Bronchial epithelial cell (primary cell): ENCODE data around the gene KLK13. TPM values are rescaled to one million over a fixed set of nuclear protein-coding genes. Genes with fewer than 3 reads are reported as not detected.
A peak's percentile ranks its signal among the peaks of the same experiment; 100 is the strongest.

ENCODE experiments used
- DNase-seq: peaks from one replicate; pipeline ENCODE4 v3.0.0-alpha.2; 2010; ENCODE audit warnings: low read depth
- FAIRE-seq: peaks from 2 replicates; lab custom pipeline; 2011; peaks lifted over from hg19 to GRCh38; lab: Jason Lieb, UNC
- H3K27me3 ChIP-seq: 2 replicates; pipeline ENCODE4 v1.5.1; 2011; ENCODE audit warnings: low read length; ENCODE audit not compliant: control insufficient read depth, insufficient read depth
- H3K36me3 ChIP-seq: 2 replicates; pipeline ENCODE4 v1.5.1; 2011; ENCODE audit warnings: low read length; ENCODE audit not compliant: control insufficient read depth, insufficient read depth
- H3K4me3 ChIP-seq: 2 replicates; pipeline ENCODE4 v1.5.1; 2011; ENCODE audit warnings: mild to moderate bottlenecking, low read depth, low read length, control low read depth
- total RNA-seq: library from RNA; depleted of rRNA; stranded (reverse); fragments of >200 nt; gene quantifications from 2 replicates; pipeline ENCODE4 v1.2.1, GENCODE V29; 2014
- TF ChIP-seq, protein P1 (sequence below): IDR thresholded peaks from 2 replicates; pipeline ENCODE4 v1.5.1; 2011; ENCODE audit warnings: mild to moderate bottlenecking, moderate library complexity, low read length, control low read depth, inconsistent platforms; ENCODE audit not compliant: insufficient read depth, severe bottlenecking

KLK13 gene
- total RNA-seq, 1 donor from 2014 or later = 0.26 TPM

DNA sequence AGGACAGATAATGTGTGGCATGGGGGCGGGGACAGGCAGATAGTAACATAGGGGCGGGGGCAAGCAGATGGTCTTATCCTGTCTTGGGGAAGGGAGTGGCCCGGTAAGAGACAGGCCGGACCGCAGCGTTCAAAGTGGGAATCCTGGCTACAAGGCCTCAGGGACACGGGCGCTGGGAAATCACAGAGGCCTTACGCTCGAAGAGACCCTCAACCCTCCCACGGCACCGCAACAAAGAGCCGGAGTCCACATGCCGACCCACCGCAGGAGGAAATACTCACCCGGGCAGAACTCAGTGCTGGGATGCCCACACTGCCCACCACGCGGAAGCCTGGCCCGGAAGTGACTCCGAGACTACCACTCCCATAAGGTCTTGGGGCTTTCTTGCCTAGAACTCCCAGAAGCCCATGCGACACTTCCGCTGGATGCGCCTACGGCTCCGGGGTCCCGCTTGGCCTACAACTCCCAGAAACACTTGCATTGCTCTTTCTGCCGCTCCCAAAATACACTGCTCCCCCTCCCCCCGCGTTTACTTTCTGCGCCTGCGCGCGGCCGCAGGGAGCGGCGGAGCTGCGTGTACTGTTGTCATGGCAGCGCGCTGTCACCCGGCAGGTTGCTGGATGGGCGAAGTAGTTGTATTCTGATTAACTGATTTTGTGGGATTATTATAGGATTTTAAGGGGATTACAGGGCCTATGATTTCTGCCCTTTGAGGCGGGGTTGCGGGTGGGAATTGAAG, 43.3 kb upstream of the KLK13 start, which contains the start of gene CTU1:
Gene CTU1, minus strand, starts transcription at position 344 of the 739 bp plus-strand sequence. CDS start 3,840 bp downstream, outside the sequence.
- peak within 1 kb of the TSS; percentile 64 for H3K4me3 ChIP-seq
- TF ChIP-seq, protein P1, sequence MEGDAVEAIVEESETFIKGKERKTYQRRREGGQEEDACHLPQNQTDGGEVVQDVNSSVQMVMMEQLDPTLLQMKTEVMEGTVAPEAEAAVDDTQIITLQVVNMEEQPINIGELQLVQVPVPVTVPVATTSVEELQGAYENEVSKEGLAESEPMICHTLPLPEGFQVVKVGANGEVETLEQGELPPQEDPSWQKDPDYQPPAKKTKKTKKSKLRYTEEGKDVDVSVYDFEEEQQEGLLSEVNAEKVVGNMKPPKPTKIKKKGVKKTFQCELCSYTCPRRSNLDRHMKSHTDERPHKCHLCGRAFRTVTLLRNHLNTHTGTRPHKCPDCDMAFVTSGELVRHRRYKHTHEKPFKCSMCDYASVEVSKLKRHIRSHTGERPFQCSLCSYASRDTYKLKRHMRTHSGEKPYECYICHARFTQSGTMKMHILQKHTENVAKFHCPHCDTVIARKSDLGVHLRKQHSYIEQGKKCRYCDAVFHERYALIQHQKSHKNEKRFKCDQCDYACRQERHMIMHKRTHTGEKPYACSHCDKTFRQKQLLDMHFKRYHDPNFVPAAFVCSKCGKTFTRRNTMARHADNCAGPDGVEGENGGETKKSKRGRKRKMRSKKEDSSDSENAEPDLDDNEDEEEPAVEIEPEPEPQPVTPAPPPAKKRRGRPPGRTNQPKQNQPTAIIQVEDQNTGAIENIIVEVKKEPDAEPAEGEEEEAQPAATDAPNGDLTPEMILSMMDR = no peak
- FAIRE-seq (peak; percentile 96), DNase-seq (peak; percentile 97)
- H3K27me3 ChIP-seq = no peaks in the 10 kb centered on the region
- peaks cover 12% of the 10 kb centered on the region for H3K36me3 ChIP-seq

DNA sequence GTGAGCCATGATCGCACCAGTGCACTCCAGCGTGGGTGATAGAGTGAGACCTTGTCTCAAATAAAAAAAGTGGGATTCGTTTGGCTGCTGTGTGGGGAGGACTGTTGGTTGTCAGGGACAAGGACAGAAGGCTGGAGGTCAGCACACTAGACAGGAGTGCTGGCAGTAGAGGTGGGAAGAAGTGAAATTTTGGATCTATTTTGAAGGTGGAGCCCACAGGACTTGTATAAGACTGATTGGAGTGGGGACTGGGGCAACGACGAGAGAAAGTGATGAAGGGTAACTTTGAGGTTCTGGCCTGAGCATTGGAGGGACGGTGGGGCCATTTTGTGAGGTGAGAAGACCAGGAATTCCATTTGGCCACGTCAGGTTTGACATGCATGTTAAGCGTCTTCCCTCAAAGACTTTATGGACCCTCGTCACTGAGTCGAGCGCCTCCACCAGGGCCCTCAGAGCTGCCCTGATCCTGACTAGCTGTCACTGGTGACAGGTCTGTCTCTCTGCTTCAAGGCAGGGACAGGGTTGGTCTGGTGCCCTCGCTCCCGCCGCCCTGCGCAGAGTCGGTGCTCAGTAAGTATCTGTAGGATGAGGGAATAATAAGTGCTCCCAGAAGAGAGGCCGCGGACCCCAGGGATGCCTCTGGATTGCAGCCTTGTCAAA, 42.6 kb upstream of the KLK13 start:
- H3K4me3 ChIP-seq = peak overlapping the region; percentile 64
- H3K27me3 ChIP-seq = no peaks in the 10 kb centered on the region
- DNase-seq (no peak), FAIRE-seq (no peak)
- H3K36me3 ChIP-seq = peaks cover 13% of the 10 kb centered on the region
- TF ChIP-seq, protein P1 = peak; percentile 14

DNA sequence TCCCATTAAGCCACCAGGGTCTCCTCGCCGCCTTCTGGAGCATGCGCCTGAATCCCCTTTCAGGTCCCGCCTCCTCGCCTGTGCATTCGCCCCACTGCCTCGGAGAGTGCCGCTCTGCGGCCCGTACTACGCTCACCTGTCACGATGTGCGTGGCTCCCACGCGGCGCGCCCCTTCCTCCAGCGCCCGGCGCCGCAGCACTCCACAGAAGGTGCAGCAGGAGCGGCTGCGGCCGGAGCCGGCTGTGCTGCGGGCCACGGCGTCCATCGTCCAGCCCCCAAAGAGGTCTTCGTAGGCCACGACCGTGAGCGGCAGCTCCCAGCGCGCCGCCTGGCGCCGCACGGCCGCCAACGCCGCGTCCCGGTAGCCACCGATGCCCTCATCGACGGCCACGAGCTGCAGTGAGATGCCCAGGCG, 39.0 kb upstream of the KLK13 start:
- no peak for DNase-seq
- H3K36me3 ChIP-seq = peaks cover 15% of the 10 kb centered on the region
- TF ChIP-seq, protein P1 = no peak
- no peak for FAIRE-seq
- no peak overlapping the region for H3K4me3 ChIP-seq
- H3K27me3 ChIP-seq = no peaks in the 10 kb centered on the region

DNA sequence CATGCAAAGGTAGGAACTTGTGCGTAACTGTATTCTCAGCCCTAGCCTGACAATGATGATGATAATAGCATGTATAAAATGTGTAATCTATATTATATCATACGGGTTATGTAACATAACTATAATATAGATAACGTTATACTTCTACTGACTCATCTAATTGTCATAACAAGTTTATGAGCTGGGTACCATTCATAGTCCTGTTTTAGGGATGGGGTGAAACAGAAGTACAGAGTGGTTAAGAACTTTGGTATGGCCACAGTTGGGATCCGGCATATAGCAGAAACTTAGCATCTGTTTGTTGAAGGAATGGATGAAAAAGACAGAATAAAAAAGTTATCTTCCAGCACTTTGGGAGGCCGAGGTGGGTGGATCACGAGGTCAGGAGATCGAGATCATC, 38.1 kb upstream of the KLK13 start:
- TF ChIP-seq, protein P1 = no peak
- Histone ChIP-seq H3K27me3 (no peaks in the 10 kb centered on the region), H3K36me3 (peaks cover 16% of the 10 kb centered on the region), H3K4me3 (no peak overlapping the region)
- FAIRE-seq = no peak
- no peak for DNase-seq

DNA sequence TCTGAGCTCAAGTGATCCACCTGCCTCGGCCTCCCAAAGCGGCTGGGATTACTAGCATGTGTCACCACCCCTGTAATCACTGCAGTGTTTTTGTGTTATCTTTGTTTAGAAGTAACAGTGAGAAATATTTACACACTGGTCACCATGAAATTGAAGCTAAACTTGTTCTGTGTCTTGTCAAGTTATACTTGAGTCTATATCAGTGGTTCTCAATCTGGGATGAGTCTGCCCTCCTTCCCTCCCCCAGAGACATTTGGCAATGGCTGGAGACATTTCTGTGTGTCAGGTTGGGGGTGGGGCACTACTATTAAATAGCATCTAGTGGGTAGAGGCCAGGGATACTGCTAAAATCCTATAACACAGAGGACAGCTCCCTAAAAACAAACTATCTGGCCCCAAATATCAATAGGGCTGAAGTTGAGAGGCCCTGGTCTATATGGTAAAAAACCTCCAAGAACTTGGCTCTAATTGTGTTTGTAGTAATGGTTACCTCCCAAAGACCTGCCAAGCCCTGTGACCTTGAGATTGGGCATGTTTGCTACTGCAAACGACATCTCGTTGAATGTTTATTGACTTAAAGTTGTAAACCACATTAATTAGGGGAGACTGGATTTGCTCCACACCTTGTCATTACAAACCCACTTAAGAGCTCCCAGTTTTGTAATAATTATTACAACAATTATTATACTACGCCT, 36.4 kb upstream of the KLK13 start:
- no peak for FAIRE-seq
- TF ChIP-seq, protein P1 = no peak
- no peak overlapping the region for H3K4me3 ChIP-seq
- peaks cover 19% of the 10 kb centered on the region for H3K36me3 ChIP-seq
- H3K27me3 ChIP-seq = no peaks in the 10 kb centered on the region
- no peak for DNase-seq
